Endothelial cell of umbilical vein (primary cell): Measurements from ENCODE around the gene SLC25A23. TPM values are rescaled to one million over a fixed set of nuclear protein-coding genes. Genes with fewer than 3 reads are reported as not detected.

Source experiments
- BruUV-seq: library from RNA; stranded (reverse); fragments of 400-500 nt; replicated peaks from 2 replicates; lab custom pipeline; 2021; lab: Mats Ljungman, UMichigan
- CTCF ChIA-PET: fragments of 300-600, 350-600 bp; sonication (Branson Sonifier 250); formaldehyde crosslinking; loops from one replicate; lab custom pipeline; 2021; ENCODE audit warnings: antibody characterized with exemption, inconsistent platforms; lab: Charles Lee
- POLR2A ChIA-PET: fragments of 300-600, 350-600 bp; sonication (Branson Sonifier 250); formaldehyde crosslinking; loops from one replicate; lab custom pipeline; 2021; ENCODE audit warnings: antibody characterized with exemption, inconsistent platforms; lab: Charles Lee
- DNase-seq: peaks from one replicate; pipeline ENCODE4 v3.0.0-alpha.2; 2011; ENCODE audit warnings: low read depth, low spot score
- FAIRE-seq: peaks from 2 replicates; lab custom pipeline; 2011; peaks lifted over from hg19 to GRCh38; lab: Jason Lieb, UNC
- H2AFZ ChIP-seq: 2 replicates; pipeline ENCODE4 v1.6.0; 2012; ENCODE audit warnings: low read depth, low read length, control low read depth, inconsistent platforms
- H3K27ac ChIP-seq: 2 replicates; pipeline ENCODE4 v1.5.1; 2011; ENCODE audit warnings: low read depth, mild to moderate bottlenecking, control low read depth, low read length, moderate library complexity; ENCODE audit not compliant: insufficient read depth
- H3K27me3 ChIP-seq, 2 experiments: 2 replicates each; pipeline versions ENCODE4 v1.6.0 to v1.6.1; 2011; ENCODE audit warnings: low read length in 2 of 2, mixed read lengths in 1 of 2; ENCODE audit not compliant: control insufficient read depth in 2 of 2, insufficient read depth in 2 of 2
- H3K36me3 ChIP-seq, 2 experiments: 2 replicates in 1 of 2; 3 replicates in 1 of 2; pipeline ENCODE4 v1.5.1; 2011; ENCODE audit warnings: low read length in 2 of 2, mild to moderate bottlenecking in 1 of 2, moderate library complexity in 1 of 2; ENCODE audit not compliant: control insufficient read depth in 2 of 2, insufficient read depth in 2 of 2; ENCODE audit errors: extremely low read depth in 1 of 2
- H3K4me1 ChIP-seq: 3 replicates; pipeline ENCODE4 v1.5.1; 2011; ENCODE audit warnings: mild to moderate bottlenecking, low read length; ENCODE audit not compliant: control insufficient read depth, insufficient read depth; ENCODE audit errors: extremely low read depth
- H3K4me2 ChIP-seq: 2 replicates; pipeline ENCODE4 v1.6.1; 2011; ENCODE audit warnings: low read length, control low read depth, mixed read lengths; ENCODE audit not compliant: insufficient read depth
- H3K4me3 ChIP-seq, 3 experiments: fragments of 200-600 bp in 1 of 3; sonication (generic), shearing (Covaris generic) in 1 of 3; replicated peaks in 1 of 3; 2 replicates each; pipeline ENCODE4 v1.5.1; 2011 to 2016; ENCODE audit warnings: control low read depth in 3 of 3, low read length in 3 of 3, mild to moderate bottlenecking in 2 of 3, inconsistent platforms in 1 of 3, low read depth in 1 of 3, moderate library complexity in 1 of 3; ENCODE audit not compliant: insufficient read depth in 1 of 3
- H3K79me2 ChIP-seq: 2 replicates; pipeline ENCODE4 v1.6.0; 2012; ENCODE audit warnings: low read length, inconsistent platforms; ENCODE audit not compliant: control insufficient read depth, insufficient read depth
- H3K9ac ChIP-seq: replicated peaks from 2 replicates; pipeline ENCODE3; 2011; ENCODE audit warnings: low read length, control low read depth; ENCODE audit not compliant: insufficient read depth; ENCODE audit errors: extremely low read depth
- H3K9me1 ChIP-seq: replicated peaks from 3 replicates; pipeline ENCODE4 v1.6.0; 2011; ENCODE audit warnings: mild to moderate bottlenecking, low read length; ENCODE audit not compliant: control insufficient read depth, insufficient read depth; ENCODE audit errors: extremely low read depth
- H3K9me3 ChIP-seq: replicated peaks from 2 replicates; pipeline ENCODE4 v1.5.1; 2012; ENCODE audit warnings: low read length, inconsistent platforms; ENCODE audit not compliant: control insufficient read depth, insufficient read depth
- H4K20me1 ChIP-seq: replicated peaks from 2 replicates; pipeline ENCODE3; 2011; ENCODE audit warnings: mild to moderate bottlenecking, low read length; ENCODE audit not compliant: control insufficient read depth, insufficient read depth; ENCODE audit errors: extremely low read depth
- CTCF ChIP-seq, 2 donors: IDR thresholded peaks; 1 replicate in 1 of 2; 2 replicates in 1 of 2; pipeline ENCODE4 v1.5.1; 2011; ENCODE audit warnings: low read length in 2 of 2, mild to moderate bottlenecking in 2 of 2, moderate library complexity in 2 of 2, control low read depth in 1 of 2, inconsistent platforms in 1 of 2, low read depth in 1 of 2; ENCODE audit not compliant: insufficient read depth in 1 of 2; ENCODE audit errors: extremely low read depth in 1 of 2
- EZH2 ChIP-seq: IDR thresholded peaks from 2 replicates; pipeline ENCODE4 v1.6.1; 2012; ENCODE audit warnings: borderline replicate concordance, low read depth, mild to moderate bottlenecking, moderate library complexity, low read length, inconsistent platforms; ENCODE audit not compliant: severe bottlenecking
- FOS ChIP-seq: IDR thresholded peaks from 2 replicates; pipeline ENCODE4 v1.6.1; 2011; ENCODE audit warnings: mild to moderate bottlenecking, low read length, moderate library complexity, borderline replicate concordance; ENCODE audit not compliant: insufficient read depth
- GATA2 ChIP-seq: IDR thresholded peaks from 2 replicates; pipeline ENCODE4 v1.7.0; 2011; ENCODE audit warnings: low read depth, mild to moderate bottlenecking, moderate library complexity, mixed read lengths, low read length; ENCODE audit not compliant: insufficient read length, insufficient read depth
- JUN ChIP-seq: IDR thresholded peaks from 2 replicates; pipeline ENCODE4 v1.6.1; 2011; ENCODE audit warnings: borderline replicate concordance, low read depth; ENCODE audit not compliant: insufficient read length, insufficient read depth
- MAX ChIP-seq: IDR thresholded peaks from 2 replicates; pipeline ENCODE4 v1.6.1; 2011; ENCODE audit not compliant: insufficient read depth, insufficient read length
- MYC ChIP-seq: IDR thresholded peaks from one replicate; pipeline ENCODE4 v1.6.1; 2011; ENCODE audit warnings: mild to moderate bottlenecking, low read depth, low read length
- POLR2A ChIP-seq: IDR thresholded peaks from 2 replicates; pipeline ENCODE4 v1.6.1; 2012; ENCODE audit warnings: low read depth, mild to moderate bottlenecking, control low read depth, low read length
- POLR2AphosphoS5 ChIP-seq: IDR thresholded peaks from 2 replicates; pipeline ENCODE4 v1.6.1; 2012; ENCODE audit warnings: low read depth, mild to moderate bottlenecking, control low read depth, low read length, moderate library complexity; ENCODE audit not compliant: insufficient read depth
- dilution Hi-C: fragments of 300-500 bp; cut with MboI; formaldehyde crosslinking; loops from one replicate; pipeline ENCODE4 v1.15.0; 2019; ENCODE audit warnings: low sequenced_read_pairs; ENCODE audit not compliant: extremely low pct_ligation_motif_present
- intact Hi-C: fragments of 100-400 bp; cut with micrococcal nuclease; formaldehyde crosslinking; loops from one replicate; pipeline ENCODE4 v1.10.0; 2022
- polyA plus RNA-seq, 4 experiments: library from polyadenylated mRNA; depleted of rRNA in 3 of 4; stranded (reverse) in 3 of 4; unstranded in 1 of 4; fragments of >200 nt; gene quantifications; 2 replicates each; pipeline versions ENCODE4 v1.2.1 to v1.2.3, GENCODE V29; 2011 to 2012; ENCODE audit warnings: missing spikeins in 1 of 4
- total RNA-seq: library from RNA; stranded (reverse); gene quantifications from 2 replicates; pipeline ENCODE4 v1.2.3, GENCODE V29; 2021

Gene SLC25A23
- total and polyA plus RNA-seq, 2 donors (not counting 3 experiments of a cell fraction or from before 2014, with no cell fraction given): 12.8 to 33.5 TPM

GRCh38 chr19:6425732-6426620 is 33.6 kb downstream of the SLC25A23 start:
- no peaks in the 10 kb centered on the region for H3K9me1 ChIP-seq
- intact Hi-C loops: loop anchor here (1.0 to 10.0 kb wide), 6 partner anchors 33 to 309 kb away; partner anchors contain the start of genes CLPP, GPR108, GTF2F1 and TRIP10
- no peak overlapping the region for H3K4me3 ChIP-seq
- no peak overlapping the region for H3K4me2 ChIP-seq
- dilution Hi-C loops: no loop called here
- H3K36me3 ChIP-seq: peaks cover 2 to 11% of the 10 kb centered on the region in 2 experiments
- ChIA-PET CTCF (interaction anchor here (1.1 to 1.5 kb wide), 3 partner anchors 34 to 378 kb away, joined by 3 to 5 read pairs (median 3); partner anchors contain the start of gene SLC25A23), POLR2A (no interaction called here)
- H3K79me2 ChIP-seq: peaks cover 33% of the 10 kb centered on the region
- H2AFZ ChIP-seq: peak overlapping the region; percentile 67
- H3K9ac ChIP-seq: no peak overlapping the region
- H4K20me1 ChIP-seq: peaks cover 3% of the 10 kb centered on the region
- no peak for DNase-seq
- FAIRE-seq: no peak
- H3K27ac ChIP-seq: no peak overlapping the region
- H3K4me1 ChIP-seq: peaks cover 8% of the 10 kb centered on the region
- TF ChIP-seq EZH2 (no peak), POLR2A (no peak), MYC (no peak), FOS (no peak), GATA2 (no peak), POLR2AphosphoS5 (no peak), MAX (no peak), JUN (no peak), CTCF (IDR thresholded peaks at IDR 0.05; ENCODE audit: extremely low read depth in 1 of 2, insufficient read depth in 1 of 2, low read depth in 1 of 2, low read length in 2 of 2) (no peak)
- H3K27me3 ChIP-seq: no peaks in the 10 kb centered on the region
- BruUV-seq: TSS peak; percentile 68
- H3K9me3 ChIP-seq: no peaks in the 10 kb centered on the region
